Activated CD4-positive, CD25-positive, alpha-beta regulatory T cell treated with anti-CD3 and anti-CD28 coated beads, Interleukin-2, amount 50 U/mL, for 72 hours (primary cell): ENCODE data around the gene NFYA.
"Not testable (repeated sequence)": the region's sequence is repeated elsewhere in the genome, so short reads cannot be mapped to it uniquely, and the experiment has no call there.

Source experiments
- DNase-seq: peaks from one replicate; pipeline ENCODE4 v3.0.0; 2021

Gene NFYA

DNA sequence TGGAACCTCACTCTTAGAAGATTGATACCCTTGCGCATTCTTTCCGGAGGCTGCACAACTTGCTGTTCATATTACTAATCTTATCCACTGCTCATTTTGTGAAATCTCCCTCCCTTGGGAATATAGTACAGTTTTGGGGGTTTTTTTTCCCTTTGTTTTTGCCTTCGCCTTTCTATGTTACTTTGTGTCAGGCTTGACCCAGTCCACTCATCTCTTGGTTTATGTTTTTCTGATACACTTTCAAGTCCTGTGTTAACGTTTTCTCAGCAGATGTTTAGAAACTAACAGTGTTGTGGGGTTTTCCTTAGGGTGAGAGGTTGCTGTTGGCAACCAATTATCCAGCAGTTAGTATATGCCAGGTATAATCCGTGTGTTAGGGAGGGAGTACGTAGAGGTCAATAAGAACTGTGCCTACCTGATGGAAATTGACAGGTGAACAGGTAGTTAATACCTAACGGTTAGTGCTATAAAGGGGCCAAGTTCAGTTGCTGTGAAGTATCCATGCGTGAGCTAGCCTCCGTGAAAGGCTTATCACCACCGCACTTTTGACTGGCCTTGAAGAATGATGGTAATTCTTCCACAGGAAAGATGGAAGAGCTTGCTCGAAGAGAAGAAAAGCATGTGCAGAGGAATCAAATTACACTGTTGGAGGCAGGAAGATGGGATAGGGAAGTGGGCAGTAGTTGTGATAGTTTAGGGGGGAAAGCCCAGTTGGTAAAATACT is 1.4 kb downstream of the NFYA start:
- DNase-seq: no peak

DNA sequence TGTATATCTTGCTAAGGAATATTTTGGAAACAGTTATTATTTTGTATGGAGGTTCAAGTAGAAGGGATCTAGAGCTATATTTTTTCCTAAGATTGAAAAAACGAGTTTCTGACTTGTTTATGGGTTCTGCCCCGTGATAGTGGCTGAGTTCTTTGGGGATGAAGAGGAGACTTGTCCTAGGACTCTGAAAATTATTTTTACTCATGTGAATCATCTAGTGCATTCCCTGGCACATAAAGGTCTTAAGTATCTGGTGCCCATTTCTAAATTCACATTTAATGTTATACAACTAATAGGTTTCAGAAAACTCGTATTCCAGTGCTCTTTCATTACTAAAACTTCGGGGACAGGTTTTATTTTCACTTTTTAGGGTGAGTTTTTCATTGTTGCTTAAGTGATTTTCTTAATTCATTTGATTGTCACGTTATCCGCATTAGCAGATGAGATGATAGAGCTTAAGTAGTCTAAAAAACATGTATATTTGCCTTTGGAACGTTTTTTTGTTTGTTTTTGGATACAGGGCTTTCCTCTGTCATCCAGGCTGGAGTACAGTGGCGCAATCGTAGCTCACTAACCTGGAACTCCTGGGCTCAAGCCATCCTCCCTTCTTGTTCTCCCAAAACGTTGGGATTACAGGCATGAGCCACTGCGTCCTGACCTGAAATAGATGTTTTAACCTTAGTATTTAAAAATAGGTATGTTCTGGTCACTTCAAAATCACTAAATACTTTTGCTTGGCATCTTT is 2.1 kb downstream of the NFYA start:
- no peak for DNase-seq

DNA sequence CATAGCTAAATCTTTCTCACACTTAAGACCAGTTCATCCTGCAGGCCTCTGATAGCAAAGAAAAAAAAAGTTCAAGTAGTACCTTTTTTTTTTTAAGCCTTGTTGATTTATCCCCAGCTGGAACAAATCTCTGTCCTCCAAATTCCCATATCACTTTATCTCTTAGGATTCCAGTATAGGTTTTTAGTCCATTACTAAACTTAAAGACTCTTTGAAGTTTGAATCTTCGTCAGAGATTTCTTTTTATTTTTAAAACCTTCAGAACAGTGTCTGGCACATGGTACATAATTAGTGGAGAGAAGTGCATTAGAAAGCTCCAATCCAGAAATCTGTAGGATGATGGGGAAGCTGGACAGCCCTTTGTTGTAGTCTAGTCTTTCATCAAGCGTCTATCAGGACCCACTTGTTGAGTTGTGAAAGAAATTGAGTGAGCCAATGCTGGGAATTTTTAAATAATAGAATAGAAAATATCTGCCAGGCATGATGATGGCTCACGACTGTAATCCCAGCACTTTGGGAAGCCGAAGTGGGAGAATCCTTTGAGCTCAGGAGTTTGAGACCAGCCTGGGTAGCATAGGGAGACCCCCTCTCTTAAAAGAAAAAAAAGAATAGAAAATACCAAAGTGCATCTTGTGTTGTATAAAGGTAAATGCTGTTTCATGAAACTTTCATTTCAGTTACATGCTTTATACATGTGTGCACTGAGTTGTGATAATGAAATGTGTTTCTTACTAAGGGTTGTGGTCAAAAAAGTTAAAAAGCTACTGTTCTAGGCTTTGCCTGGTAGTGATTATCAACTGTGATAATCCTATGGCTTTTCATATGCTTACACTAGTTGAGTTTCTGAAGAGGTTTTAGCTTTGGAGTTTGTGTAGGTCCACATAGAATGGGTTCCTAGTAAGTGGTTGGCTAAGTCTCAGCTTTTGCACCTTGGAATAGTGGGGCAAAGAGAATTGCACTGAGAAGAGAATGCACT is 3.2 kb downstream of the NFYA start:
- no peak for DNase-seq

DNA sequence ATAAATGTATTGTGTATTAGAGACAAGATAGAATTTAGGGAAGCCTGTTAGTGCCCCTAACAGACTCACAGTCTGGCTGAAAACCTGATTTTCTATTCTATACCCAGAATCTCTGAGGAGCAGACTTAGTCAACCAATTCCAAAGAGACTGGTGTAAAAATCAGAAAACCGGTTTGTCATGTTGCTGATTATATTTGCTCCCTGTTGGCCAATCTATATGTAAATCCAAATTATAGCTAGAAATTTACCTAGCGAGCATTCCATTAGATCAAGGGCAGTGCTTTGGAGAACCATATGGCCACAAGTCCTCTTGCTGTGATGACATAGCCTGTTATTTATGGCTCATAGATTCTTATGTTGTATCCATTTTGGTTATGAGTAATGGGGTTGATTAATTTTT is 4.8 kb downstream of the NFYA start:
- DNase-seq: no peak

DNA sequence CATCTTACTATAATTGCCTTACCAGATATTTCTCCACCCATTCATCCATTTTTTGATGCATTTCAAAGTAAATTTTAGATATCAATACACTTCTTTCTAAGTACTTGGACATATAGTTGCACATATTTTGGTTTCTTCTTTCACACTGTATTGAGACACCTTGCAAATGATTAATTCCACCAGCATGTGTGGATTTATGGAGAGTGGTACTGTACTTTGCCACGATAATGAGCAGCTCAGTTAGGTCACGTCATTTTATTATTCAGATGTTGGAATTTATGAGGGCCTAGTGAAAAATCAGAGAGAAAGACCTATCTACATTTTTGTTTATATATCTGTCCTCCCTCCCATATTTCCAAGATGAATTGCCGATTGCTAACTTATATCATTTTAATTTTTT is 5.3 kb downstream of the NFYA start:
- no peak for DNase-seq

DNA sequence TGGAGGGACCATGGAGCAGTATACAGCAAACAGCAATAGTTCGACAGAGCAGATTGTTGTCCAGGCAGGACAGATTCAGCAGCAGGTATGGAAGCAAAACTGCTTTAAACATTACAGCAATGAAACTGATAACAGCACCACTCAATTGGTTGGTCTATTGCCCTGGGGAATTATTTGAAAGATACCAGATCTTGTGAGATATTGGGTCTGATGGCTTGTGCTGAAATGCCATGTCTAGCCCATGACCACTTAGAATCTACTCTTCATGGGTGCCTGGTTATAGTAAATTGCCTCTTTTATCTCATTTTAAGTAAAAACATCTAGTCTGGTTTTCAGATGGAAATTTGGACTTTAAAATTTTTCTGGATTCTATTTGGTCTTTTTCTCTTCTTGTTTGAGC is 6.3 kb downstream of the NFYA start:
- no peak for DNase-seq

DNA sequence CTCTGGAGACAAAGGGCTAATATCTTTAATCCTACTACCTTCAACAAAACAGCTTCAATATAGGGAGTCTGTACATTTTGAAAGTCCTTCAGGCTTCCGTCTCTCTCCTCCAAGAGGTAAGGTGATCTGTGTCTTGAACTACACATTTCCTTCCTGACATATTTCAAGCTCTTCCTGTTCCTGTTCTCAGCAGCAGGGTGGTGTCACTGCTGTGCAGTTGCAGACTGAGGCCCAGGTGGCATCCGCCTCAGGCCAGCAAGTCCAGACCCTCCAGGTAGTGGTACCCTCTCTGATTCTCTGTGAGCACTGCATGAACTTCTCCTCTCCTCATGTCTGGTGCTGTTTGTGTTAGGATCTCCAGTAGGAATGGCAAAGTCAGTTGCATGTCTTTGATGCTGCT is 7.8 kb downstream of the NFYA start:
- DNase-seq: no peak

DNA sequence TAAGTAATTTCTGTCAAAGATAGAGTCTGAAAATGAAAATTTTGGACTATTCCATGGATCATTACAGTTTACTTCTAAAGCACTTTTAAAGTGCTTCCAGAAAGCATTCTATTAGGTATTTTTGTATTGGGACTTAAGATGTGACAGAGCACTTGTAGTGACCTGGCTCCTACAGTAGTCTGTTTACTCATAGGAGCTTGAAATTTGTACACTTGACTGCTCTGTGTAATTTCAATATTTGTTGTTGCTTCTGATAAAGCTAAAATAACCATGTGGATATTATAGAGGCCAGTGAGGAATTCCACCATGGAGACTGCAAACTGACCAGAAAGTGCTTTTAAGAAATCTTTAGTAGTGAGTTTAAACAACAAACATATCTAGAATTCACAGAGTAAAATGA is 10.3 kb downstream of the NFYA start:
- DNase-seq: no peak

DNA sequence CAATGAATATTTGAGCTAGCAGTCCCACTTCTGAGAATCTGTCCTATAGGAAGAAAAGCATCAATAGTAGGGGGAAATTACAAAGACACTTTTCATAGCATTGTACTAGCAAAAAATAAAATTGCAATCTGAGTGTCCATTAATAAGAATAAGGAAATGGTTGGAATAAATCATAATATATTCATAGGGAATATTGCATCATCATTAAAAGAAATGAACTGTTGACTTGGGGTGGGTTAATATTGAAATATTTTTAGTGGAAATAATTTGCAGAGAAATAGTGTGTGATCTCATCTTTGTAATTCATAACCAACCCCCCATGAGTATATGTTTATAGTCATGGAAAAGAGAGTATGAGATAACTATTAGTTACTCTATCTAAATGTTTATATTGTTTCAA is 12.4 kb downstream of the NFYA start:
- no peak for DNase-seq

DNA sequence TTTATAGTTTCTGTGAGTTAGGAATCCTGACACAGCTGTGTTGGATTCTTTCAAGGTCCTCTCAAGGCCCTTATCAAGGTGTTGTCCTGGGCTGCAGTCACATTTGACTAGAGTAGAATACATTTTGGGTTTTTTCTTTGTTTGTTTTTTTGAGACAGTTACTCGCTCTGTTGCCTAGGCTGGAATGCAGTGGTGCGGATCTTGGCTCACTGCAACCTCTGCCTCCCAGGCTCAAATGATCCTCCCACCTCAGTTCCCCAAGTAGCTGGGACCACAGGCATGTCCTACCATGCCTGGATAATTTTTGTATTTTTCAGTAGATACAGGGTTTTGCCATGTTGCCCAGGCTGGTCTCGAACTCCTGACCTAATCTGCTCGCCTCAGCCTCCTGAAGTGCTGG is 15.7 kb downstream of the NFYA start:
- no peak for DNase-seq

DNA sequence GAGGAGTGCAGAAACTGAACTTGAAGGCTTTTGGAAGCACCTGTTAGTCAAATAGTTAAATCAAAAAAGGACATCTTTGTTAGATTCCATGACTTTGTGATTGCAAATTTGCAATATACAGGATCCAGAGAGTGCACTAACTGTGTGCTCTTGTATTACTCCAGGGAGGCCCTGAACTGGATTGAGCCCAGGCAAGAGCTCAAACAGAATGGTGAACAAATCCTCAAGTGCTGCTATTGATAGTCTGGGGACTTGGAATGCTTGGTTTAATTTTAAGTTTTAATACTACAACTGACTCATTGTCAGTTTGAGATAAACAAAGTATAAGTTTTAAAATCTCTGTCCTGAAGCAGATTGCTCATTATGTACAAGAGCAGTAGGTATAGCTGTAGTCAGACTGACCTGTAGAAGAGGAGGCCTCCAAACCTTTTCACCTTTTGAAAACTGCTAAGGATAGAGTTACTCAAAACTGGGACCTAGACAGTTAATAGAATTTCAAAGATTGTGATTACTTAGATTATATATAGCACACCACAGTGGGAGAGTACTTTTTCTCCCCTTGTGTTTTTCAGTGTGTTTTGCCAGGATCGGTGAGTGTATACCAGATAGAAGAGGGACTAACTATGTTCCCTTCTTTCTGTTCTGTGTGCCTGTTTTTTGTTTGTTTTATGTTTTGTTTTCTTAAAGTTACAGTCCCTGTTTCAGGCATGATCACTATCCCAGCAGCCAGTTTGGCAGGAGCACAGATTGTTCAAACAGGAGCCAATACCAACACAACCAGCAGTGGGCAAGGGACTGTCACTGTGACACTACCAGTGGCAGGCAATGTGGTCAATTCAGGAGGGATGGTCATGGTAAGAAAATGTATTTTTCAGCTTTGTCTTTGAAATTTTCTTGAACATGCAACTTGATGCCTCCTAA is 18.3 kb downstream of the NFYA start:
- no peak for DNase-seq

DNA sequence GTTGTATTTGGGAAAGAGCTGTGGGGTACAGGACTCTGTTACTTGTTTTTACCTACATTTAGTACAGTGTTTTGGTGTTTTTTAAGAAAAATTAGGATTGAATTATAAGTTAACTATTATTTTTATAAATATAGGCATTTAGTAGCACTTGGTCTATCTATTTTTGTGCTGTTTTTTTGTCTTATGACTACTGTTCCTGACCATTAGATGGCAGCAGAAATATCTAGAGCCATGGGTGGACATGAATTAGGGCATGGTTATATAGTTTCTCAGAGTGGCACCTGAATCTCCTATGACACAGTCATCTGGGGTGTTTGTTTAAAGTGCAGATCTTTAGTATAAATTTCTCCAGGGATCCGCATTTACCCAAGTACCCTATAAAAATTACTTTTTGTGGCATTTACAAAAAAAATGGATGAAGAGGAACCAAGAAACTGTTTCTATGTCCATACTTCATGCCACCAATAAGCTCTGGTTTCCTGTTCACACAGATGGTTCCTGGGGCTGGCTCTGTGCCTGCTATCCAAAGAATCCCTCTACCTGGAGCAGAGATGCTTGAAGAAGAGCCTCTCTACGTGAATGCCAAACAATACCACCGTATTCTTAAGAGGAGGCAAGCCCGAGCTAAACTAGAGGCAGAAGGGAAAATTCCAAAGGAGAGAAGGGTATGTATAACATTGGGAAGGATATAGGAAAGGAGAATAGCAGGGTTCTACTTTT is 19.8 kb downstream of the NFYA start:
- no peak for DNase-seq

DNA sequence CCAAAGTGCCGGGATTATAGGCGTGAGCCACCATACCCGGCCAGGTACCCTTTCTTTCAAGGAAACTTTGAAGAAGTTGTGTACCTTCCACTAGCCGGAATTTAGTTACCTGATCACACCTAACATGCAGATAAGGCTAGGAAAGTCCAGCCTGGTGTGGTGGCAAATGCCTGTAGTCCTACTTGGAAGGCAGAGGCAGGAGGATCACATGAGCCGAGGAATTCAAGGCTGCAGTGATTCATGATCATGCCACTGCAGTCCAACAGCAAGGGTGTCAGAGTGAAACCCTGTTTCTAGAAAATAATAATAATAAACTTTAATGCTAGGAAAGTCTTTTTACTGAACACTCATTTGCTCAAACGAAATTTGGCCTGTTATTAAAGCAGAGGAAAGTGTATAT is 21.0 kb downstream of the NFYA start:
- no peak for DNase-seq

DNA sequence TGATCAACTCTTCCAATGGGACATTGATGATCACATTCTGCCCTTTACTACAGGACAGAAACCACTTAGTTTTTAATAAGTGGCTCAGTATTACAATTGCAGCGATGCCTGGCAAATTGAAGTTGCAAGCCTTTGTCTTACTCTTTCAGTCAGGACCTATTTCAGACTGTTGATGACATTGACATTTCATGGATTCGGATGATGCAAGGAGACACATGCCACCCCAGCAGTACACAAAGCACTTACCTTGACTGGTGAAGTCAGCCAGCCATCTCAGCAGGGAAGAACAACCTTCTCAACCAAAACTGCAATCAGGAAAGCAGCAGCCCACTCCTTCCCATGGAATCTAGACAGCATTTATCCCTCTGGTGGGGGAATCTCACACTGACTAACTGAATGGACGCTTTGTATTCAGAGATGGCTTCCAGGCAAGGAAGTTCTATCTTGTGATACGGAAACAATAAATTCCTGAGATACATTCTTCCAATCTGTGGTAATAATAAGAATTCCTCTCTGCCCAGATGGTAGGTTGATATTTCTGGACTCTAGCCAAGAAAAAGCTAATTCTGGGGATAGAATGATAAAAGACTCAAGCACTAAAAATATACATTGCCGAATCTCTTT is 24.8 kb downstream of the NFYA start:
- DNase-seq: no peak

DNA sequence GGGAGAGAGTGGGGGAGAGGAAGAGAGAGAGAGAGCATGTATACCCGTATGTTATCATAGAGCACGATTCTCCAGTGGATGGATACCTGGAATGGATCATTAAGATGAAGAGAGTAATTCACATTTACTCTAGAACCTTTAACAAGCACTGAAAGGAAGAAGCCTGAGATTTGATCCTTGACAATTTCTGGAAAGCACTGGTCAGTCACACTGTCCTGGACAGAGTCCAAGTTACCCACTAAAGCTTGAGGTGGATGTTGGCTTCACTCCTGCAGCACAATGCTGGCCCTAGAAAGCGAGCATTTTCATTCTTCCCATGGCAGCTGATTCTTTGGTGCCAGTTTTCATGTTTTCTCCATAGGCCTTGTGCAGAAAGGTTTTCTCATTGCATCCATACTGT is 25.6 kb downstream of the NFYA start:
- DNase-seq: no peak

DNA sequence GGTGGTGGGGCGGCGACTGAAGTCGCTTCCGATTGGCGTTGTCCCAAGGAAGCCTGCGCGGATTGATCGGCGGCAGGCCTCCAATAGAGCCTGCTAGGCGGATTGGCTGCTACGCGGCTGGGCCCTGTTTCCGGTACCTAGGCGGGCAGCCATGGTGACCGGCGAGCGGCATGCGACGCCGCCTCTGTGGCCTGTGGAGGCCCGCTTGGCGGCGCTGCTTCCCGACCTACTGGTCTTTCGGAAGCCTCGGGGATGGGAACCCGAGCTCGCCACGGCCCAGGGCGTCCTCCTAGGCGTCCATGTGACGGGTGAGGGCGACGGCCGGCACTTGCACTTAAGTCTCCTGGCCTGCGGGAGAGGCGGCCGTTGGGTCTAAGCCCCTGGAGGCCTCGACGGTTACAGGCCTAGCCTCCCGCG is 28.1 kb downstream of the NFYA start:
- peak; percentile 36 for DNase-seq

DNA sequence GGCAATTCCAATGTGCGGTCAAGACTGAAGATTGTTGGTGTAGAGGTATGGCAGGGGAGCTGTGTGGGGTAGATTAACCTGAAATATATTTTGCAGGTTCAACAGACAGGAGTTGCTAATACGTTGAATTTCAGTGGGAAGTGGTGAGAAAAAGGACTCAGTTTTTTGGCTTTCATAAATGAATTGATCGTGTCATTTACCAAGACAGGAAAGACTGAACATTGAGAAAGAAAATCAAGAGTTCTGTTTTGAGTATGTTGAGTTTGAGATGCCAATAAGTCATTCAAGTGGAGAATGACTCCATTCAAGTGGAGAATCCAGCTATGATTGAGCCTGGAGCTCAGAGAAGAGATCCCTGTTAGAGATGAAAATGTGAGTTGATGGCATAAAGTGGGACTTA is 31.1 kb downstream of the NFYA start:
- DNase-seq: no peak

DNA sequence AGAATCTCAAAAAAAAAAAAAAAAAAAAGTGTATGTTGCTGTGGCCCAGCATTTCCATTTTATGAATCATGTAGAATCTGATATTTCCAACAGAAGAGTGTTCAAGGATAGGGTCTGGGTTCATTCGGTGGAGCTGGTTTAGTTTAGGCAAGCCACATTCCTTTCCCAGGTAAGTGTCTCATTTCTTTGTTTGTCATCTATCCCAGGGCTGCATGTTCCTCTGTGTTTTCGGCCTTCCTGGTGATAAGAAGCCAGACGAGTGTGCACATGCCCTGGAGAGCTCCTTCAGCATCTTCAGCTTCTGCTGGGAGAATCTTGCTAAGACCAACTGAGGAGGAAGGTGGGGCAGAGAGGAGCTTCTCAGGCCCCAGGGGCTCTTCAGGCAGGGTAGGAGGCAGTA is 38.2 kb downstream of the NFYA start:
- no peak for DNase-seq

DNA sequence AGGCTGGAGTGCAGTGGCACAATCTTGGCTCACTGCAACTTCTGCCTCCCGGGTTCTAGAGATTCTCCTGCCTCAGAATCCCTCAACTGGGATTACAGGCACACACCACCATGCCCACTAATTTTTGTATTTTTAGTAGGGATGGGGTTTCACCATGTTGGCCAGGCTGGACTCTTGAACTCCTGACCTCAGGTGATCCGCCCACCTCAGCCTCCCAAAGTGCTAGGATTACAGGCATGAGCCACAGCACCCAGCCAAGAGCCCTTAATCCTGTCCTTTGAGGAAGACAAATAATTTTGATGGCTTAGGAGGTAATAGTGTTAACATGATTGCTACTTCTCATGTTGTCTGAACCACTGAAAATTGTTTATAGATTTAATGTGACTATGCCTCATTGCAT is 42.3 kb downstream of the NFYA start:
- not testable (repeated sequence) for DNase-seq

DNA sequence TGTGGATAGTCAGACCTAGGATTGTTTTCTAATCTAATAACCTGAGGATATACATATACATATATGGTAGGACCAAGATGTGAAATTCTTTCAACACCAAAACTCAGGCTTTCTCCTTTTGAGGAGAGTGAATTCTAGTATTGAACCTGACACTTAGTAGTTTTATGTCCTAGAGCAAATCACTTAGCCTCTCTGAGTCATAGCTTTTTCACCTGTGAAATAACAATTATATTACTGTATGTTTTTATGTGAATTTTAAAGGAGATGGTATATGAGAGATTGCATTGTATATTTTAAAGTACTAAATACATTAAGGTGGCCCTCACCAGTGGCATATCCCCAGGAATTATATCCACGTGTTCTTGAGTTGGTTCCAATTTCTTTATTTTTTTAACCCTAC is 46.7 kb downstream of the NFYA start:
- no peak for DNase-seq

DNA sequence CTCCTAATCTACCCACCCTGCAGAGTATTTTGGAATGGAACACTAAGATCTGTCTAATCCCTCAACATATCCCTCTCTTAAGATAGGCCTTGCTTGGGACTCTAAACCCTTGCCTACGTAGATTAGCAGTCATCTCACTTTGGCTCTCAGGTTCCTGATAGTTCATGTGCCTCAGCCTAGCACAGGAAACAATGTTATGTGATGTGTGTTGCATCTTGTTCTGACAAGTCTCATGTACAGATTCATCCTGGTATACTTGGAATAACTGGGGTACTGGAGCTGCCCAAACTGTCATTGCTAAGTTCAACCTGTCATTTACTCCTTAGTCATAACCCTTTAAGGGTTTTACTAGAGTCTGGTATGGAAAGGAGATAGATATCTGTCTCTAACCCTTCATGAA is 47.3 kb downstream of the NFYA start:
- DNase-seq: no peak
